ENCODE data around the gene SUPT20HL1.
"Not testable (repeated sequence)": the region's sequence is repeated elsewhere in the genome, so short reads cannot be mapped to it uniquely, and the experiment has no call there.

Gene SUPT20HL1

GRCh38 chrX:24360272-24360671, at the start of gene SUPT20HL1:
Gene SUPT20HL1, plus strand, starts transcription at chrX:24360639. Its CDS starts 2,122 bp downstream, at chrX:24362761.
- DNase-seq (ENCODE audit: low read depth in 2 of 3, low spot score in 2 of 3) = no peak

DNA sequence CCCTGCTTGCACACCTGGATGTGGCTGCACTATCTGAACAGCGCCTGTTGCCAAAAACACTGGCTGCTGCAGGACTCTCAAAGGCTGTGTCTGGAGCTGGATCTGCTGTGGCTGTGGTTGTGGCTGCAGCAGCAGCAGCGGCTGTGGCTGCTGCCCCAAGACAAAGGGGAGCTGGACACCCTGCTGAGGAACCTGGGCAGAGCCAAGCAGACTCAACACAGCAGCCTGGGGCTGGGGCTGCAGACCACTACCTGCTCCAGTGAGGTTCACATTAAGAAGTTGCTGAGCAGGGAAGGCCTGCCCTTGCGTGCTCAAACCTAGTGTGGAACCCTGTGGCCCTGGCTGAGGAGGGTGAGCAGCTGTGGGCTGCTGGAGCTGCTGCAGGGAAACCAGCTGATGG, 49.5 kb upstream of the SUPT20HL1 start:
- DNase-seq (ENCODE audit: low read depth in 2 of 3, low spot score in 2 of 3) = not testable (repeated sequence)

GRCh38 chrX:24311507-24312248, 48.8 kb upstream of the SUPT20HL1 start:
- DNase-seq (ENCODE audit: low read depth in 2 of 3, low spot score in 2 of 3) = not testable (repeated sequence)

- DNase-seq (ENCODE audit: low read depth in 2 of 3, low spot score in 2 of 3) = not testable (repeated sequence)
Observed at GRCh38 chrX:24312249-24312607, 48.2 kb upstream of the SUPT20HL1 start.

DNA sequence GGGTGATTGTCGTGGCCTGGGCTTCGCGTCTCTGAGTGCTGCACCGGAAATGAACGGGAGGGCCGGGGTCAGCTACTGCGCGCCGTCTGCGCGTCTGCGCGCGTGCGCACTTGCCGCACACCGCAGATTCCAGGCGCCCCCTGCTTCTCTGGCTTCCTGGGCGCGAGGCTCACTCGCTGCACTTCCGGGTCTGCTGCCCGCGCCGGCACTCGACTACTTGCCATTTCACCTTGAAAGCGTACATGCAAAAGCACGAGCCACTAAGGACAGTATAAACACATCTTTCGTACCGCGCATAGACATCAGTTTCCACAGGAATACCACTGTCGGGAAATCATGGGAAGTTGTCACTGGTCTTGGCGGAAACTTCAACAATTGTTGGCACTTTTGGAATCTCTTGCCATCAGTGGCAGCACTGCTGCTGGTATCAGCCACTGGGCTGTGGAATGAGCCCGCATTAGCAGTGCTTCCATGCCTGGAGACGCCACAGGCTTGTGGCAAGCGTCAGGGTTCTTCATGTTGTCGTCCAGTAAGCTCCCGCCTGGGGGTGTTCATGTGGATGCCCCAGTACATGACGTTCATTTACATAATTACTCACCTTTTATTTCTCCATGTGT, 46.3 kb upstream of the SUPT20HL1 start, which contains the start of gene SUPT20HL2:
Gene SUPT20HL2 (minus strand): TSS at position 51 of the 617 bp plus-strand sequence. CDS start 754 bp downstream, outside the sequence.
- no peak for DNase-seq (ENCODE audit: low read depth in 2 of 3, low spot score in 2 of 3)

DNA sequence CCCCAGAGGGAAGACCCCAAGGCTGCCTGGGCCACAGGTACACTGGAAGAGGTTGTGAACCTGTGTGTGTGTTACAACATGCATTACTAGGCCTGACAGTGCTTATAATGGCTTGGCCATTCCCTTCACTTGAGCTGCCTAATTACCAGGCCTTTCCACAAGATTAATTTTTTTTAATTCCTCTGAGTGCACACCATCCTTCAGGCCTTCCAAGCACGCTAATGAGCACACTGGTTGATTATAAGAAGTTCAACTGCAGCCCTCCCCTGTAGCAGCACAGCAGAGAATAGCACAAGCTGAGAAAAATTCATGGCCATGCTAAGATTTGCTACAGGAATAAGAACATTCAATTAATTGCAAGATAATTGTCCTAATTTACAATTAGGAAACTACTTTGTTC, 44.3 kb upstream of the SUPT20HL1 start:
- no peak for DNase-seq (ENCODE audit: low read depth in 2 of 3, low spot score in 2 of 3)

DNA sequence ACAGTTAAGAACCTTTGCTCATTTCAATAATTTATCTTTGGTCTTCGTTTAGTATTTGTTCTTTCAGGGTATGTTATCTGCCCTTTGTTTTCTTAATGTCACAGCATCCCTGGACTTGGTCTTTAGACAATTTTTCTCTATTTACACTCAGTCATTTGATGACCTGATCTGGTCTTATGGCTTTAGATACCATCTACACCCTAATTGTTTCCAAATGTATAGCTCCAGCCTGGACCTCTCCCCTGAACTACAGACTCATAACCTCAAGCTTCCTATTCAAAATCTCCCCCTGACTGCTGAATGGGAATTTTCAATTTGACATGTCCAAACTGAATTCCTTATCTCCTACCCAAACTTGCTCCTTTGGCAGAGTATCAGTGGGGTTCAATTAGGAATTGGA, 42.9 kb upstream of the SUPT20HL1 start:
- DNase-seq (ENCODE audit: low read depth in 2 of 3, low spot score in 2 of 3) = no peak

DNA sequence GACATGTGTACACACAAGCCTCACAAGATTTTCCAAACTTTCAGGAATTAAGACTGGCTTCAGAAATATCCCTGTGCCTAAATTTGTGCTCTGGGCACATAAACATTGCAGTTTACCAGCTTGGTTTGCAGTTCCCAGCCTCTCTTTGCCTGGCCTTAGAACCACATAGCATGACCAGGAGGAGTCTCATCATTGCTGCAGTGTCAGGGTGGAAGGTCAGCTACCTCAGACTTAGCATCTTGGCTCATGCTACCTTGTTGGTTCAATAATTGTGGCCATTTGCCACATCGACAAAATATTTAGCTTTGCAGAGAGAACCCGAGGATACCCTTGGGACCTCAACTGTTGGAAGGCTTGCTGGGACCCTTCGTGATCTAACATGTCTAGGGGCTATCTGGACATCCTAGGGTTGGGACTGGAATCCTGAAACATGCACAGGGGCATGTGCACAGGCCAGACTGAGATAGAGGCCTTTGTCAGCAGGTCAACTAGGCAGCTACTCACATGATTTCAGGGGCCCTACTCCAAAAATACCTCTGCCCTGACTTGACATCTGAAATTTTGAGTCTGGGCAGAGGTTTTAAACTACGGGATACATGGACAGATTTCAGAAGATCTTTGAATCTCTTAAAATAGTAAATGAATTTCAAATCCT, 38.6 kb upstream of the SUPT20HL1 start:
- DNase-seq (ENCODE audit: low read depth in 2 of 3, low spot score in 2 of 3) = no peak

- DNase-seq (ENCODE audit: low read depth in 2 of 3, low spot score in 2 of 3) = no peak
Observed at GRCh38 chrX:24325231-24325630, 35.2 kb upstream of the SUPT20HL1 start.

DNA sequence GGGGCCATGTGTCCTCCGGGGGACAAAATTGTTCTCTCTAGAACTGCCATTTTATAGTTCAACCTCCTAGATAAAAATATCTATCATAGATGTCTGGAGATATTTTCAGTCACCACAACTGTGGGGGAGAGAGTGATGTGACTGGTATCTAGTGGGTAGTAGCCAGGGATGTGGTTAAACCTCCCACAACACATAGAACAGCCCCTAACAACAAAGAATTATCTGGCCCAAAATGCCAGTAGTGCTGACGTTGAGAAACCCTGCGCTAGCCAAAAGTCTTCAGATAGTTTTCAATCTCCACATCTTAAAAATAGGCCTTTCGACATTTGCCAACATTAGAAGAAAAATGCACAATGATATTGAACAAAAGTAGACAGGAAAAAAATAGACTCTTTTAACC, 27.6 kb upstream of the SUPT20HL1 start:
- DNase-seq (ENCODE audit: low read depth in 2 of 3, low spot score in 2 of 3) = no peak

DNA sequence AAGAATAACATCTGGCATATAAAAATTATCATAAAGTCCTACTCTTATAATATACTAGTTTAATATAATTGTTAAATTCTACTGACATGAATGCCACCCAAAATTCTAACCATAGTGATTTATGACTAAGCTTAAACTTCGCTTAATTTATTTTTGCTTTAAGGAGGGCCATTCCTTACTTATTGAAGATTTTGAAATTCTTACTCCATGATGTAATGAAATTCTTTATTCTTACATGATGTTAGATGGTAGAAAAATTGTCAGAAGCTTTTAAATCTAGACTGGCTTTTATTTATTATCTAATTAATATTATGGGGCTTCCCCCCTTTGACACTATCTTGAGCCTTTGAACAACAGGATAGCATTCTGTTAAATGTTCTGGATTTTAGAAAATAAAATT, 27.1 kb upstream of the SUPT20HL1 start:
- no peak for DNase-seq (ENCODE audit: low read depth in 2 of 3, low spot score in 2 of 3)

GRCh38 chrX:24334461-24334860, 26.0 kb upstream of the SUPT20HL1 start:
- DNase-seq (ENCODE audit: low read depth in 2 of 3, low spot score in 2 of 3) = no peak

GRCh38 chrX:24335871-24336270, 24.6 kb upstream of the SUPT20HL1 start:
- DNase-seq (ENCODE audit: low read depth in 2 of 3, low spot score in 2 of 3) = no peak

GRCh38 chrX:24339911-24340310, 20.5 kb upstream of the SUPT20HL1 start:
- no peak for DNase-seq (ENCODE audit: low read depth in 2 of 3, low spot score in 2 of 3)

DNA sequence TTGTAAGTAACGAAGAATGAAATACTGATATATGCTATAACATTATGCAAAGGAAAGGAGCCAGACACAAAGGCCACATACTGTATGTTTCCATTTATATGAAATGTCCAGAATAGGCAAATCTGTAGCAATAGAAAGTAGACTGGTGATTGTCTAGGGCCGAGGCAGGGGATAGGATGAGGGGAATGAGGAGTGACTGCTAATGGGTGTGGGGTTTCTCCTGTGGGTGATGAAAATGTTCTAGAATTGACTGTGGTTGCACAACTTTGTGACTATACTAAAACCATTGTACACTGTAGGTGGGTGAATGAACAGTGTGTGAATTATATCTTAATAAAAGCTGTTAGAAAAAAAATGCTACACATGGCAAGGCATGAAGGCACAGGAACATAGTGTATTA, 19.9 kb upstream of the SUPT20HL1 start:
- no peak for DNase-seq (ENCODE audit: low read depth in 2 of 3, low spot score in 2 of 3)

- no peak for DNase-seq (ENCODE audit: low read depth in 2 of 3, low spot score in 2 of 3)
Observed at GRCh38 chrX:24341795-24342194, 18.6 kb upstream of the SUPT20HL1 start.

DNA sequence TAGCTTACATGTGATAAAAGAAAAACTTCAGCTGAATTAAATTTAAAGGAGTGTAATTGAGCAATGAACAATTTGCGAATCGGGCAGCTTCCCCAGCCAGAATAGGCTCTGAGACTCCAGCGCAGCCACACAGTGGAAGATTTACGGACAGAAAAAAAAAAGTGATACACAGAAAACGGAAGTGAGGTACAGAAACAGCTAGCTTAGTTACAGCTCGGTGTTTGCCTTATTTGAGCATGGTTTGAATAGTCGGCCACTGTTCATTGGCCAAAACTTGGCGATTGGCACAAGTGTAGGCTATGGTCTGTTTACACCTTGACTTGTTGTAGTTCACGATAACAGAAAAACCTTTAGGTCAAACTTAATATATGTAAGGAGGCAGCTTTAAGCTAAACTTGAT, 16.7 kb upstream of the SUPT20HL1 start:
- DNase-seq (ENCODE audit: low read depth in 2 of 3, low spot score in 2 of 3) = no peak

DNA sequence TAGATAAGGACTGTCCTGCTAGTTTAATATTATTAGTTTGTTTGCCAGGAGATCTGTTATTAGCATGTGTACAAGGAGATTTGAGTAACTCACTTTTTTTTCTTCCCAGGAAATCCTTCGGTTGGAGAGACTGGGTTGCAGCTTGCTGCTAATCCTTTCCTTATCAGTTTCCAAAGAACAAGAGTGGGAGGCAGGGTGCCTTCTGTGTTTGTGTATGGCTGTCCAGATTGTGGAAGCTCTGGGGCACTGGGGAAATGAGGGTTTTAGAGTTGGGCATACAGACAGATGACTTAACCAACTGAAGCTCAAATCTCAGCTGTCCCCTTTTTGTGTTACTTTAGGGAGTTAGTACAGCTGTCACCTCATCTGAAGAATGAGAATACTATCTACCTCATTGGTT, 12.6 kb upstream of the SUPT20HL1 start:
- DNase-seq (ENCODE audit: low read depth in 2 of 3, low spot score in 2 of 3) = no peak

DNA sequence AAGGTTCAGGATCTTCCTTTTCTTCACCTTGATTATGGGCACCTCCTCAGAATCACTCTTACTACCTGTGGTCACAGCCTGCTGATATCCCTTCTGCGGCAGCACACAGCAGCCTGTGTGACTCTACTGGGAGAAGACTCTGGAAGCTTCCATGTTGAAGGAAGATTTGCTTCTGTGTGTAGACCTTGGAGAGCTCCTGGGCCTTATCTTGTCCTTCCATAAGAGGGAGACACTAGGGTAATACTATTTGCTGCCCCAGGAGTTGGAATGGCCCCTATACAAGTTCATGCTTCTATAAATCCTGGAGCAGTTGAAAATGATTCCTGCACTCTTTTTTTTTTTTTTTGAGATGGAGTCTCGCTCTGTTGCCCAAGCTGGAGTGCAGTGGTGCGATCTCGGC, 10.2 kb upstream of the SUPT20HL1 start:
- no peak for DNase-seq (ENCODE audit: low read depth in 2 of 3, low spot score in 2 of 3)

GRCh38 chrX:24355095-24355494, 5.3 kb upstream of the SUPT20HL1 start:
- no peak for DNase-seq (ENCODE audit: low read depth in 2 of 3, low spot score in 2 of 3)

DNA sequence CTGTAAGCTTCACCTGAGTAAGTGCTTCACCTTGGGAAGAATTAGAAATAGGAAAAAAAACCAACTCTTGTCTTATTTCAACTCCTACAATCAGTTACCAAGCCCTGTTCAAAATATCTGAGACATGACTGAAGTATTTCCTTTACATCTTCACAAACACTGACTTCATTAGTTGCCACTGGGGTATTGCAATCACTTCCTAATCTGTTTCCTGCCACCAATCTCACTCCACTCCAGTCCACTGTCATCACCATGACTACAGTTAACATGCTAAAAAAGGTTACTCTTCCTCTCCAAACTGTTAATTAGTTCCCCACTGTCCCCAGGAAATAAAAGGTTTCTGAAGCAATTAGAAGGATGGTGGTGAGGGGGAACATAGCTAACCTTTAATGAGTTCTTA, 3.3 kb upstream of the SUPT20HL1 start:
- no peak for DNase-seq (ENCODE audit: low read depth in 2 of 3, low spot score in 2 of 3)

GRCh38 chrX:24362089-24362745, 1.8 kb downstream of the SUPT20HL1 start:
- not testable (repeated sequence) for DNase-seq (ENCODE audit: low read depth in 2 of 3, low spot score in 2 of 3)

Data from activated CD8-positive, alpha-beta memory T cell treated with anti-CD3 and anti-CD28 coated beads for 48 hours (primary cell).